DND-41 (cell line): ENCODE measurements around the gene TFG.

Experiments used
- ATAC-seq: fragments of 200-7000 bp; cut with Tn5 transposase; 3 replicates; pipeline ENCODE4 v1.9.1; 2021; ENCODE audit warnings: low read depth; ENCODE audit not compliant: insufficient read depth
- DNase-seq: peaks from one replicate; pipeline ENCODE4 v3.0.0-alpha.2; 2020
- H2AFZ ChIP-seq: 2 replicates; pipeline ENCODE4 v1.6.0; 2012; ENCODE audit warnings: low read depth, low read length
- H3K27ac ChIP-seq: 2 replicates; pipeline ENCODE4 v1.5.1; 2012; ENCODE audit warnings: low read length, inconsistent platforms
- H3K27me3 ChIP-seq: fragments of 200-600 bp; sonication (generic); 2 replicates; pipeline ENCODE4 v1.6.0; 2012; ENCODE audit warnings: low read length, mild to moderate bottlenecking, inconsistent platforms; ENCODE audit not compliant: insufficient read depth, poor library complexity
- H3K36me3 ChIP-seq: 2 replicates; pipeline ENCODE4 v1.5.1; 2012; ENCODE audit warnings: low read length, inconsistent platforms; ENCODE audit not compliant: insufficient read depth
- H3K4me1 ChIP-seq: 2 replicates; pipeline ENCODE4 v1.5.1; 2012; ENCODE audit warnings: mild to moderate bottlenecking, low read length; ENCODE audit not compliant: insufficient read depth
- H3K4me2 ChIP-seq: 2 replicates; pipeline ENCODE4 v1.6.0; 2012; ENCODE audit warnings: mild to moderate bottlenecking, moderate library complexity, low read length, inconsistent platforms; ENCODE audit not compliant: insufficient read depth
- H3K4me3 ChIP-seq, 2 experiments: fragments of 200-600 bp in 1 of 2; shearing (Covaris generic) in 1 of 2; 2 replicates each; pipeline ENCODE4 v1.5.1; 2012 to 2016; ENCODE audit warnings: inconsistent platforms in 2 of 2, low read length in 2 of 2, mild to moderate bottlenecking in 2 of 2, low read depth in 1 of 2, moderate library complexity in 1 of 2
- H3K79me2 ChIP-seq: 2 replicates; pipeline ENCODE4 v1.6.0; 2012; ENCODE audit warnings: low read length, inconsistent platforms; ENCODE audit not compliant: insufficient read depth
- H3K9ac ChIP-seq: 2 replicates; pipeline ENCODE4 v1.6.0; 2012; ENCODE audit warnings: low read depth, mild to moderate bottlenecking, inconsistent platforms, low read length, moderate library complexity
- H3K9me3 ChIP-seq: 2 replicates; pipeline ENCODE4 v1.5.1; 2012; ENCODE audit warnings: low read length, moderate library complexity, mild to moderate bottlenecking, inconsistent platforms; ENCODE audit not compliant: insufficient read depth, severe bottlenecking
- H4K20me1 ChIP-seq: 2 replicates; pipeline ENCODE4 v1.6.0; 2012; ENCODE audit warnings: low read length; ENCODE audit not compliant: insufficient read depth
- CTCF ChIP-seq: IDR thresholded peaks from 2 replicates; pipeline ENCODE4 v1.5.1; 2012; ENCODE audit warnings: borderline replicate concordance, low read length, moderate library complexity, mild to moderate bottlenecking; ENCODE audit not compliant: poor library complexity, severe bottlenecking; ENCODE audit errors: extremely low read depth
- EZH2 ChIP-seq: IDR thresholded peaks from 3 replicates; pipeline ENCODE4 v1.6.1; 2012; ENCODE audit warnings: borderline replicate concordance, low read depth, mild to moderate bottlenecking, moderate library complexity, low read length, inconsistent platforms; ENCODE audit not compliant: severe bottlenecking

The TFG gene

GRCh38 chr3:100717637-100718487, 8.6 kb downstream of the TFG start:
- DNase-seq (no peak), ATAC-seq (no peak)
- no peak overlapping the region for H3K27ac ChIP-seq
- no peak overlapping the region for H3K9ac ChIP-seq
- H3K36me3 ChIP-seq, result peaks cover 91% of the 10 kb centered on the region
- no peak overlapping the region for H3K4me3 ChIP-seq
- no peaks in the 10 kb centered on the region for H3K9me3 ChIP-seq
- no peak overlapping the region for H2AFZ ChIP-seq
- TF ChIP-seq EZH2 (no peak), CTCF (no peak)
- peaks cover 98% of the 10 kb centered on the region for H3K79me2 ChIP-seq
- peaks cover 50% of the 10 kb centered on the region; the same call in 1 of the 2 replicates for H4K20me1 ChIP-seq
- H3K4me1 ChIP-seq, result peaks cover 12% of the 10 kb centered on the region; the same call in 1 of the 2 replicates
- H3K4me2 ChIP-seq, result peak overlapping the region; percentile 20; the same call in 1 of the 2 replicates
- H3K27me3 ChIP-seq, result no peaks in the 10 kb centered on the region

- H3K4me2 ChIP-seq, result no peak overlapping the region
- no peaks in the 10 kb centered on the region for H3K9me3 ChIP-seq
- H3K4me3 ChIP-seq, result no peak overlapping the region
- DNase-seq (no peak), ATAC-seq (no peak)
- no peak overlapping the region for H3K27ac ChIP-seq
- H3K36me3 ChIP-seq, result peaks cover 93% of the 10 kb centered on the region
- no peaks in the 10 kb centered on the region for H3K27me3 ChIP-seq
- peaks cover 98% of the 10 kb centered on the region for H3K79me2 ChIP-seq
- peaks cover 6% of the 10 kb centered on the region; the same call in 1 of the 2 replicates for H3K4me1 ChIP-seq
- H3K9ac ChIP-seq, result no peak overlapping the region
- no peak overlapping the region for H2AFZ ChIP-seq
- no peak for TF ChIP-seq EZH2
- peaks cover 47% of the 10 kb centered on the region; the same call in 1 of the 2 replicates for H4K20me1 ChIP-seq
These were observed 9.8 kb downstream of the TFG start for GRCh38 chr3:100719136-100719535.

GRCh38 chr3:100720426-100720825, 11.1 kb downstream of the TFG start:
- peaks cover 90% of the 10 kb centered on the region for H3K36me3 ChIP-seq
- H3K4me3 ChIP-seq, result no peak overlapping the region
- no peak overlapping the region for H3K9ac ChIP-seq
- H3K9me3 ChIP-seq, result no peaks in the 10 kb centered on the region
- H3K4me1 ChIP-seq, result peaks cover 6% of the 10 kb centered on the region; the same call in 1 of the 2 replicates
- H4K20me1 ChIP-seq, result peaks cover 42% of the 10 kb centered on the region; the same call in 1 of the 2 replicates
- ATAC-seq, result no peak
- no peak for DNase-seq
- H3K79me2 ChIP-seq, result peaks cover 95% of the 10 kb centered on the region
- TF ChIP-seq CTCF (no peak), EZH2 (no peak)
- no peaks in the 10 kb centered on the region for H3K27me3 ChIP-seq
- no peak overlapping the region for H3K27ac ChIP-seq
- H2AFZ ChIP-seq, result no peak overlapping the region
- H3K4me2 ChIP-seq, result no peak overlapping the region

GRCh38 chr3:100725935-100726513, 16.7 kb downstream of the TFG start:
- Histone ChIP-seq H3K27ac (no peak overlapping the region), H3K4me2 (no peak overlapping the region), H3K79me2 (peaks cover 83% of the 10 kb centered on the region), H3K36me3 (peaks cover 87% of the 10 kb centered on the region), H4K20me1 (peaks cover 32% of the 10 kb centered on the region), H3K27me3 (no peaks in the 10 kb centered on the region), H3K4me3 (no peak overlapping the region), H3K4me1 (no peaks in the 10 kb centered on the region), H3K9me3 (no peaks in the 10 kb centered on the region), H3K9ac (no peak overlapping the region), H2AFZ (no peak overlapping the region)
- TF ChIP-seq EZH2, result no peak
- TF ChIP-seq CTCF, result no peak
- DNase-seq (no peak), ATAC-seq (0 out of 3 replicates have a peak, but pooled peaks have one; percentile 12)
